ENCODE results near the gene SUPT5H.

Gene SUPT5H

DNA sequence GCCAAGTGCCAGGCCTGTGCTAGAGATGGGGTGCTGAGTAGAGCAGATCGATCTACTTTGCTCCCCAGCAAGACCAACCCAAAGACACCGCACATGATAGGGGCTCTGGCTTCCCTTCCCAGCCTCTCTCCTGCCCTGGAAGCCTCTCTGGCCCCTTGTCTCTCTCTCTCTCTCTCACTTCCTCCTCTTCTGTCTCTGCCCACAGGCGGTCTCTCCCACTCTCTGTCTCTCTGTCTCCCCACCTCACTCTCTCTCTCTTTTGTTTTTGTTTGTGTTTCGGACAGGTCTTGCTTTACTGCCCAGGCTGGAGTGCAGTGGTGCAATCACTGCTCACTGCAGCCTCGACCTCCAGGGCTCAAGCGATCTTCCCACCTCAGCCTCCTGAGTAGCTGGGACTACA lies 70.9 kb downstream of the SUPT5H start:
- TF ChIP-seq EZH2phosphoT487 (IDR thresholded peaks at IDR 0.05; ENCODE audit: low read depth) (no peak), CTCF (IDR thresholded peaks at IDR 0.05; ENCODE audit: low read depth, low read length) (no peak)
- H3K79me2 ChIP-seq (ENCODE audit: low read length): no peaks in the 10 kb centered on the region
- H3K9ac ChIP-seq (ENCODE audit: low read length): no peak overlapping the region
- H3K4me3 ChIP-seq (ENCODE audit: low read length): no peak overlapping the region
- H3K4me2 ChIP-seq (ENCODE audit: low read length): no peak overlapping the region
- peaks cover 27% of the 10 kb centered on the region for H3K4me1 ChIP-seq (ENCODE audit: low read length)
- no peak overlapping the region for H2AFZ ChIP-seq (ENCODE audit: low read depth, low read length)
- no peaks in the 10 kb centered on the region for H3K36me3 ChIP-seq (replicated peaks; ENCODE audit: low read depth, low read length)
- no peak overlapping the region for H3K27ac ChIP-seq (ENCODE audit: low read length)
- no peaks in the 10 kb centered on the region for H3K9me3 ChIP-seq (ENCODE audit: insufficient read depth, low read length)
- no peaks in the 10 kb centered on the region for H4K20me1 ChIP-seq (ENCODE audit: insufficient read depth, low read length)
- no peaks in the 10 kb centered on the region for H3K27me3 ChIP-seq (ENCODE audit: low read depth, low read length)

DNA sequence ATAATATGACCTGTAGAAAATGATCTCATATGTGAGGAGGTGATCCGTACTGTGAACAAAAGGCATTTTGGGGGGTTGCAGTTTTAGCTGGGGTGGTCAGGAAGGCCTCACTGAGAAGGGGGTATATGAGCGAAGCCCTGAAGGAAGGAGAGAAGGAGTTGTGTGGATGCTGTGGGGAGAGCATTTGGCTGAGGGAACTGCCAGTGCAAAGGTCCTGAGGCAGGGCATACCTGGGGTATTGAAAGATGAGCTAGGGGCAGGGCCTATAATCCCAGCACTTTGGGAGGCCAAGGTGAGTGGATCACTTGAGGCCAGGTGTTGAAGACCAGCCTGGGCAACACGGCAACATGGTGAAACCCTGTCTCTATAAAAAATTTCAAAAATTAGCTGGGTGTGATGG lies 72.0 kb downstream of the SUPT5H start:
- TF ChIP-seq CTCF (IDR thresholded peaks at IDR 0.05; ENCODE audit: low read depth, low read length): no peak
- TF ChIP-seq EZH2phosphoT487 (IDR thresholded peaks at IDR 0.05; ENCODE audit: low read depth): no peak
- H2AFZ ChIP-seq (ENCODE audit: low read depth, low read length): no peak overlapping the region
- no peaks in the 10 kb centered on the region for H3K36me3 ChIP-seq (replicated peaks; ENCODE audit: low read depth, low read length)
- no peak overlapping the region for H3K4me3 ChIP-seq (ENCODE audit: low read length)
- H3K9ac ChIP-seq (ENCODE audit: low read length): no peak overlapping the region
- H3K79me2 ChIP-seq (ENCODE audit: low read length): no peaks in the 10 kb centered on the region
- H3K4me2 ChIP-seq (ENCODE audit: low read length): no peak overlapping the region
- H3K9me3 ChIP-seq (ENCODE audit: insufficient read depth, low read length): no peaks in the 10 kb centered on the region
- no peaks in the 10 kb centered on the region for H4K20me1 ChIP-seq (ENCODE audit: insufficient read depth, low read length)
- H3K4me1 ChIP-seq (ENCODE audit: low read length): peaks cover 34% of the 10 kb centered on the region
- no peak overlapping the region for H3K27ac ChIP-seq (ENCODE audit: low read length)
- H3K27me3 ChIP-seq (ENCODE audit: low read depth, low read length): no peaks in the 10 kb centered on the region

- peak overlapping the region; percentile 23 for H3K9ac ChIP-seq (ENCODE audit: low read length)
- H3K4me3 ChIP-seq (ENCODE audit: low read length): peak overlapping the region; percentile 44
- H3K27ac ChIP-seq (ENCODE audit: low read length): no peak overlapping the region
These were observed 73.1 kb downstream of the SUPT5H start for GRCh38 chr19:39518458-39518857.

GRCh38 chr19:39518975-39519374 lies 73.6 kb downstream of the SUPT5H start:
- TF ChIP-seq EZH2phosphoT487 (IDR thresholded peaks at IDR 0.05; ENCODE audit: low read depth) (no peak), CTCF (IDR thresholded peaks at IDR 0.05; ENCODE audit: low read depth, low read length) (no peak)
- Histone ChIP-seq H4K20me1 (ENCODE audit: insufficient read depth, low read length) (no peaks in the 10 kb centered on the region), H3K36me3 (replicated peaks; ENCODE audit: low read depth, low read length) (peaks cover 9% of the 10 kb centered on the region), H3K27ac (ENCODE audit: low read length) (no peak overlapping the region), H3K4me2 (ENCODE audit: low read length) (peak overlapping the region; percentile 49), H3K27me3 (ENCODE audit: low read depth, low read length) (no peaks in the 10 kb centered on the region), H3K79me2 (ENCODE audit: low read length) (no peaks in the 10 kb centered on the region), H3K9me3 (ENCODE audit: insufficient read depth, low read length) (no peaks in the 10 kb centered on the region), H2AFZ (ENCODE audit: low read depth, low read length) (peak overlapping the region; percentile 51; the same call in 1 of the 2 replicates), H3K4me3 (ENCODE audit: low read length) (peak overlapping the region; percentile 44), H3K4me1 (ENCODE audit: low read length) (peaks cover 34% of the 10 kb centered on the region), H3K9ac (ENCODE audit: low read length) (peak overlapping the region; percentile 23)

More at GRCh38 chr19:39518458-39518857, 73.1 kb downstream of the SUPT5H start:
- peaks cover 6% of the 10 kb centered on the region for H3K36me3 ChIP-seq (replicated peaks; ENCODE audit: low read depth, low read length)
- TF ChIP-seq CTCF (IDR thresholded peaks at IDR 0.05; ENCODE audit: low read depth, low read length) (no peak), EZH2phosphoT487 (IDR thresholded peaks at IDR 0.05; ENCODE audit: low read depth) (no peak)
- no peaks in the 10 kb centered on the region for H4K20me1 ChIP-seq (ENCODE audit: insufficient read depth, low read length)
- H3K4me1 ChIP-seq (ENCODE audit: low read length): peaks cover 34% of the 10 kb centered on the region
- peak overlapping the region; percentile 49 for H3K4me2 ChIP-seq (ENCODE audit: low read length)
- H3K9me3 ChIP-seq (ENCODE audit: insufficient read depth, low read length): no peaks in the 10 kb centered on the region
- peak overlapping the region; percentile 51; the same call in 1 of the 2 replicates for H2AFZ ChIP-seq (ENCODE audit: low read depth, low read length)
- no peaks in the 10 kb centered on the region for H3K79me2 ChIP-seq (ENCODE audit: low read length)
- no peaks in the 10 kb centered on the region for H3K27me3 ChIP-seq (ENCODE audit: low read depth, low read length)
